ENCODE measurements around the gene PTPRA.

GRCh38 chr20:2836035-2836434, 37.2 kb upstream of the PTPRA start:
- no peak for TF ChIP-seq CTCF (IDR thresholded peaks at IDR 0.05)
- no peak for TF ChIP-seq POLR2A (IDR thresholded peaks at IDR 0.05)

All from heart left ventricle (tissue), 13 donors.